ENCODE measurements around the gene PSG2. TPM values are rescaled to one million over a fixed set of nuclear protein-coding genes. Genes with fewer than 3 reads are reported as not detected.
"Not testable (repeated sequence)": the region's sequence is repeated elsewhere in the genome, so short reads cannot be mapped to it uniquely, and the experiment has no call there.

Gene PSG2
- polyA plus RNA-seq, 1 of the 3 experiments (the other 2 are of a cell fraction) = 0.16 TPM

DNA sequence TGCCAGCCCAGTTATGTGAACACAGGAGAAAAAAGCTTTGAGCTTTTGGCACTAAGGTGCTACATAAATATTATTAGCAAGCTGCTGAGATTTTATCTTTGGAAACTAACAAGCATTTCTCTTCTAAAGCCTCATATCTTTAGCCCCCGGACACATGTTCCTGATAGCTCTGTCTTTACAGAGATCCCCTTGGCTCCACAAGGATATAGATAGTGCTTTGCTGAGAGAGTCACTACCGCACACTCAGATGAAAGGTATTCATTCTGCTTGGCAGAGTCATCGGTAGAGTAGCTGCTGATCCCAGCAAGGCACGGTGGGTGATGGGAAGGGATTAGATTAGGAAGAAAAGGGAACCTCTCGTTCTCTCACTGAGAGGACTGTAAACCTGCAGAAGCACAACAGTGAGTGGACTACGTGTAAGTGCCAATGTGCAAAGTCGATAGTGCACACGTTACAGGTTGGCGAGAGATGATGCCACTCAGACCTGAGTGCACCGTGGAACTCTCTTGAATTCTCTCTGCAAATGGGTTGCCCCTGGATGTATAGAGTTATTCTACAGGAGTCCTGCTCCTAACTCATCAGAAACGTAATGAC is 38.0 kb upstream of the PSG2 start (continued):
- TF ChIP-seq, protein P1, sequence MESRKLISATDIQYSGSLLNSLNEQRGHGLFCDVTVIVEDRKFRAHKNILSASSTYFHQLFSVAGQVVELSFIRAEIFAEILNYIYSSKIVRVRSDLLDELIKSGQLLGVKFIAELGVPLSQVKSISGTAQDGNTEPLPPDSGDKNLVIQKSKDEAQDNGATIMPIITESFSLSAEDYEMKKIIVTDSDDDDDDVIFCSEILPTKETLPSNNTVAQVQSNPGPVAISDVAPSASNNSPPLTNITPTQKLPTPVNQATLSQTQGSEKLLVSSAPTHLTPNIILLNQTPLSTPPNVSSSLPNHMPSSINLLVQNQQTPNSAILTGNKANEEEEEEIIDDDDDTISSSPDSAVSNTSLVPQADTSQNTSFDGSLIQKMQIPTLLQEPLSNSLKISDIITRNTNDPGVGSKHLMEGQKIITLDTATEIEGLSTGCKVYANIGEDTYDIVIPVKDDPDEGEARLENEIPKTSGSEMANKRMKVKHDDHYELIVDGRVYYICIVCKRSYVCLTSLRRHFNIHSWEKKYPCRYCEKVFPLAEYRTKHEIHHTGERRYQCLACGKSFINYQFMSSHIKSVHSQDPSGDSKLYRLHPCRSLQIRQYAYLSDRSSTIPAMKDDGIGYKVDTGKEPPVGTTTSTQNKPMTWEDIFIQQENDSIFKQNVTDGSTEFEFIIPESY (IDR thresholded peaks at IDR 0.05; ENCODE audit: borderline replicate concordance, low read depth) = peak; percentile 80
- TF ChIP-seq RXRA (IDR thresholded peaks at IDR 0.05; ENCODE audit: borderline replicate concordance, low read depth) (peak; percentile 67; the same call in 1 of the 2 replicates), TAF1 (IDR thresholded peaks at IDR 0.05; ENCODE audit: borderline replicate concordance, low read depth, low read length) (peak; percentile 21; the same call in 1 of the 2 replicates), TEAD4 (IDR thresholded peaks at IDR 0.05; ENCODE audit: borderline replicate concordance, insufficient read depth) (peak; percentile 94)

DNA sequence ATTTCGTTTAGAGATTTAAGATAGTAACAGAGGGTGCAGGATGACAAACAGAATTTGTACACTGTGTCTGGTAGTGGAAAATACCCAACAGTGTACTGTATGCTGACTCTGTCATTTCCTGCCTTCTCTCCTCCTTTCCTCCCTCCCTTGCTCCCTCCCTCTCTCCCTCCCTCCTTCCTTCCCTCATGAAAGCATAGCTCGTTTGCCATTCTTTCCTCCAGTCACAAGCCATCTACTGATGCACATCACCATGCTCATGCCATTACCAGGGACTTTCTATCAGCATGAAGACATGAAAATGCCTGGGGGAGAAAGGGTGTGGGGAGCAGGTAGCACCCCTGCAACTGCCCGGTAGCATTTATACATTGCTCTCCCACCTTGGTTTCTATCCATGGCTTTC is 37.0 kb upstream of the PSG2 start:
- H4K20me1 ChIP-seq (ENCODE audit: insufficient read depth); POLR2A ChIA-PET; H3K4me3 ChIP-seq (ENCODE audit: low read depth in 2 of 2, low read length in 1 of 2); H3K9me2 ChIP-seq; DNase-seq; H3K9me3 ChIP-seq; CTCF ChIA-PET; H3K27me3 ChIP-seq (ENCODE audit: insufficient read depth); H3K36me3 ChIP-seq (replicated peaks in 1 of 2; ENCODE audit: control insufficient read depth in 1 of 2, insufficient read depth in 2 of 2, low read length in 1 of 2); H3K79me2 ChIP-seq (ENCODE audit: insufficient read depth): not testable (repeated sequence)
- WGBS (ENCODE audit: low lambda C conversion rate) = 10% methylated on average over 3 of the region's 3 CpGs
- H3K4me1 ChIP-seq (ENCODE audit: control insufficient read depth in 1 of 2, insufficient read depth in 2 of 2, low read depth in 1 of 2, low read length in 1 of 2) = peaks cover 0 to 24% of the 10 kb centered on the region in 2 experiments; a peak in 1 of 4 replicates
- H3F3A ChIP-seq (replicated peaks; ENCODE audit: insufficient read depth) = peaks cover 24% of the 10 kb centered on the region
- TF ChIP-seq POLR2AphosphoS5 (IDR thresholded peaks at IDR 0.05; ENCODE audit: low read depth, low read length) = peak; percentile 71
- peak overlapping the region; percentile 65 to 94; a peak in 3 of 4 replicates for H3K27ac ChIP-seq (ENCODE audit: low read depth in 2 of 2, low read length in 1 of 2)
- H3K4me2 ChIP-seq = peak overlapping the region; percentile 61
- 0 out of 2 replicates have a peak overlapping the region, but pooled peaks have one; percentile 61 for H2AFZ ChIP-seq (ENCODE audit: low read depth)
- peak overlapping the region; percentile 74 for H3K9ac ChIP-seq

DNA sequence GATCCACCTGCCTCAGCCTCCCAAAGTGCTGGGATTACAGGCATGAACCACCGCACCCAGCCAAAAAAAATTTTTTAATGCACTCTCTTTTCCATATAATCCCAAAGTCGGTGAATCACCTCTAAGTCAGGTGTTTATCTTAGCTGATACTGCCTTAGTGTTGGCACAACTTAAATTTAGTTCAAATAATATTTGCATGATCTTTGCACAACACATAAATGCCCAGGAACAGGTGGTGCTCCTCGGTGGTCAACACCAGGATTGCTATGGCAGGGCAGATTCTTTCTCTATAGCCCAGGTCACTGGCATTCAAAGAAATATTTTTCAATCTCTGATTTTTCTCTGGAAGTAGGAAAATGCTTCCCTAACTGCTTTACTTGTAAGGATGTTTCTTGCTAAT is 33.9 kb upstream of the PSG2 start:
- CTCF ChIA-PET; H3K79me2 ChIP-seq (ENCODE audit: insufficient read depth); H3K4me2 ChIP-seq; H3K36me3 ChIP-seq (replicated peaks in 1 of 2; ENCODE audit: control insufficient read depth in 1 of 2, insufficient read depth in 2 of 2, low read length in 1 of 2); H2AFZ ChIP-seq (ENCODE audit: low read depth); H3K4me3 ChIP-seq (ENCODE audit: low read depth in 2 of 2, low read length in 1 of 2); H4K20me1 ChIP-seq (ENCODE audit: insufficient read depth); DNase-seq; H3K27ac ChIP-seq (ENCODE audit: low read depth in 2 of 2, low read length in 1 of 2); H3K9me2 ChIP-seq; H3K9me3 ChIP-seq; H3K27me3 ChIP-seq (ENCODE audit: insufficient read depth); POLR2A ChIA-PET; H3K9ac ChIP-seq: not testable (repeated sequence)
- H3F3A ChIP-seq (replicated peaks; ENCODE audit: insufficient read depth) = peaks cover 27% of the 10 kb centered on the region
- WGBS (ENCODE audit: low lambda C conversion rate) = 38% methylated on average over 3 of the region's 3 CpGs
- H3K4me1 ChIP-seq (ENCODE audit: control insufficient read depth in 1 of 2, insufficient read depth in 2 of 2, low read depth in 1 of 2, low read length in 1 of 2) = peaks cover 0 to 14% of the 10 kb centered on the region in 2 experiments; a peak in 1 of 4 replicates

DNA sequence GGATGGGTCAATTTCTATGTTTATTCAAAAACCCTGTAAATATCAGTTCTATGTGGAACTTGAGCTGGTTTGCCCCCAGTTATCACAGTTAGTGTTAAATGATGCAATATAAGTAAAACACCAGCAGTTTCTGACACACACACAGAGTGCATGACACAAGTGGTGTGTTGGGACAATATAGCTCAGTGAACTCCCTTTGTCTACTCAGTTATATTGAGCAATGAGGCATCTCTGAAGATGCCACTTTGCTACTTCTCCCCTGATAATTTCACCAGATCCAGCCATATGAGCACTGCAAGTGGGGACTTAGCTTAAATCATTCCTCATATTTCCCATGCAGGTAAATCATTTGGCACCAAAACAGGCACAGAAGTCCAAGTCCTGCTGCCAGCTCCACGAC is 33.0 kb upstream of the PSG2 start:
- H3K9me3 ChIP-seq; H3K27ac ChIP-seq (ENCODE audit: low read depth in 2 of 2, low read length in 1 of 2); H3K4me2 ChIP-seq; CTCF ChIA-PET; H3K36me3 ChIP-seq (replicated peaks in 1 of 2; ENCODE audit: control insufficient read depth in 1 of 2, insufficient read depth in 2 of 2, low read length in 1 of 2); H3K9ac ChIP-seq; H3K4me3 ChIP-seq (ENCODE audit: low read depth in 2 of 2, low read length in 1 of 2); H3K4me1 ChIP-seq (ENCODE audit: control insufficient read depth in 1 of 2, insufficient read depth in 2 of 2, low read depth in 1 of 2, low read length in 1 of 2); DNase-seq; H4K20me1 ChIP-seq (ENCODE audit: insufficient read depth); H3K79me2 ChIP-seq (ENCODE audit: insufficient read depth); POLR2A ChIA-PET; H3K27me3 ChIP-seq (ENCODE audit: insufficient read depth); H2AFZ ChIP-seq (ENCODE audit: low read depth); H3K9me2 ChIP-seq: not testable (repeated sequence)
- peaks cover 23% of the 10 kb centered on the region for H3F3A ChIP-seq (replicated peaks; ENCODE audit: insufficient read depth)
- 45% methylated on average over 1 of the region's 1 CpG for WGBS (ENCODE audit: low lambda C conversion rate)

DNA sequence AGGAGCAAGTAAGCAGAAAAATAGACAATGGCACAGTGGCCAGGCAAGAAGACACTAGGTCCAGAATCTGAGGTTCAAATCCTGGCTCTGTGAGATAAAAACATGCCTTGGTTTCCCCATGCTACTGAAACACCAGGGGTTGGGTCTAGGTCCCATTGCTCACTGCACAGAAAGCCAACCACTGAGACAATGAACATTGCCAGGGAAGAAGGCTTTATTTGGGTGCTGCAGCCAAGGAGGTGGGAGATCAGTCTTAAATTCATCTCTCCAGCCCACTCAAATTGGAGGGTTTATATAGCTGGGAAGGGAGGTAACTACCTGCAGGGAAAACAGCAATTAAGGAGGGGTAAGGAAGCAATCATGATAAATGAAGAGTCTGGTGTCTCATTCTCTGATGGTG is 32.6 kb upstream of the PSG2 start:
- CTCF ChIA-PET; H3K79me2 ChIP-seq (ENCODE audit: insufficient read depth); H3K27me3 ChIP-seq (ENCODE audit: insufficient read depth); H3K9ac ChIP-seq; H3K9me3 ChIP-seq; H3K4me2 ChIP-seq; H2AFZ ChIP-seq (ENCODE audit: low read depth); DNase-seq; H3K36me3 ChIP-seq (replicated peaks in 1 of 2; ENCODE audit: control insufficient read depth in 1 of 2, insufficient read depth in 2 of 2, low read length in 1 of 2); H4K20me1 ChIP-seq (ENCODE audit: insufficient read depth); H3K4me3 ChIP-seq (ENCODE audit: low read depth in 2 of 2, low read length in 1 of 2); H3K9me2 ChIP-seq; POLR2A ChIA-PET; H3K4me1 ChIP-seq (ENCODE audit: control insufficient read depth in 1 of 2, insufficient read depth in 2 of 2, low read depth in 1 of 2, low read length in 1 of 2); H3K27ac ChIP-seq (ENCODE audit: low read depth in 2 of 2, low read length in 1 of 2): not testable (repeated sequence)
- peaks cover 24% of the 10 kb centered on the region for H3F3A ChIP-seq (replicated peaks; ENCODE audit: insufficient read depth)

DNA sequence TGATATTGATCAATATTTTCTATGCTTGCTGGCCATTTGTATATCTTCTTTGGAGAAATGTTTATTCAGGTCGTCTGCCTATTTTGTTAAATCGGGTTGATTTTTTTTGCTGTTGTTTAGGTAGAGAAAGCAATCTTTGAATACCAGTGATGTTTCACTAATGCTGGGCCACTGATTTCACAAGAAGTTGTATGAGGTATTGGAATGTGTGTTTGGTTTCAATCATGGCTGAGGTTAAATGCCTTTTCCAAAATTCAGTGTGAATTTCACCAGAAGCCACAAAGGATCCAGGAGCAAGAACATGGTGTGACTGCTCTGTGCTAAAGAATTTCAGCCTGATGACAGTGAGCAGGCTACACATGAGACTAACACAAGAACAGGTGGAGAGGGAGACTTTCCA is 32.1 kb upstream of the PSG2 start:
- H3K79me2 ChIP-seq (ENCODE audit: insufficient read depth); H3K27me3 ChIP-seq (ENCODE audit: insufficient read depth); CTCF ChIA-PET; H3K4me1 ChIP-seq (ENCODE audit: control insufficient read depth in 1 of 2, insufficient read depth in 2 of 2, low read depth in 1 of 2, low read length in 1 of 2); H3K4me3 ChIP-seq (ENCODE audit: low read depth in 2 of 2, low read length in 1 of 2); H4K20me1 ChIP-seq (ENCODE audit: insufficient read depth); H3K4me2 ChIP-seq; H2AFZ ChIP-seq (ENCODE audit: low read depth); H3K9me2 ChIP-seq; H3K27ac ChIP-seq (ENCODE audit: low read depth in 2 of 2, low read length in 1 of 2); H3K36me3 ChIP-seq (replicated peaks in 1 of 2; ENCODE audit: control insufficient read depth in 1 of 2, insufficient read depth in 2 of 2, low read length in 1 of 2); POLR2A ChIA-PET; H3K9ac ChIP-seq; DNase-seq; H3K9me3 ChIP-seq: not testable (repeated sequence)
- H3F3A ChIP-seq (replicated peaks; ENCODE audit: insufficient read depth) = peaks cover 21% of the 10 kb centered on the region
- 54% methylated on average over 2 of the region's 2 CpGs for WGBS (ENCODE audit: low lambda C conversion rate)

Measured in SK-N-SH (cell line).